B cell (primary cell): ENCODE results near the gene MAML2.

Experiments
- CTCF ChIP-seq: fragments of 200-600 bp; IDR thresholded peaks from one replicate; pipeline ENCODE4 v1.8.0; 2022; ENCODE audit warnings: antibody characterized with exemption, mild to moderate bottlenecking
- EZH2 ChIP-seq: IDR thresholded peaks from 2 replicates; pipeline ENCODE4 v1.6.1; 2012; ENCODE audit warnings: borderline replicate concordance, low read depth, mild to moderate bottlenecking, moderate library complexity, low read length; ENCODE audit not compliant: insufficient read depth, poor library complexity, severe bottlenecking

- TF ChIP-seq EZH2 (no peak), CTCF (no peak)
Observed at GRCh38 chr11:96299155-96299888, 43.7 kb downstream of the MAML2 start.
